CD1c-positive myeloid dendritic cell (primary cell): ENCODE data around the gene PTPN7.
"Not testable (repeated sequence)": the region's sequence is repeated elsewhere in the genome, so short reads cannot be mapped to it uniquely, and the experiment has no call there.

Source experiments
- DNase-seq: peaks from one replicate; pipeline ENCODE4 v3.0.0-alpha.2; 2016; ENCODE audit errors: extremely low spot score

The PTPN7 gene

DNA sequence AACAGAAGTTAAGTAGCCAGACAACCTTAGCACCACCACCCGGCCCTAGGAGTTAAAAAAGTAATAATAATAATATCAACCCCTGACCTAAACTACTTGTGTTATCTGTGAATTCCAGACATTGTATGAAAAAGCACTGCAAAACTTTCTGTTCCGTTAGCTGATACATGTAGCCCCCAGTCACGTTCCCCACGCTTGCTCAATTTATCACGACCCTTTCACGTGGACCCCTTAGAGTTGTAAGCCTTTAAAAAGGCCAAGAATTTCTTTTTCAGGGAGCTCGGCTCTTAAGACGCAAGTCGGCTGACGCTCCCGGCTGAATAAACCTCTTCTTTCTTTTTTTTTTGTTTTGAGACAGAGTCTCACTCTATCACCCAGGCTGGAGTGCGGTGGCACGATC, 6.7 kb upstream of the PTPN7 start:
- not testable (repeated sequence) for DNase-seq

DNA sequence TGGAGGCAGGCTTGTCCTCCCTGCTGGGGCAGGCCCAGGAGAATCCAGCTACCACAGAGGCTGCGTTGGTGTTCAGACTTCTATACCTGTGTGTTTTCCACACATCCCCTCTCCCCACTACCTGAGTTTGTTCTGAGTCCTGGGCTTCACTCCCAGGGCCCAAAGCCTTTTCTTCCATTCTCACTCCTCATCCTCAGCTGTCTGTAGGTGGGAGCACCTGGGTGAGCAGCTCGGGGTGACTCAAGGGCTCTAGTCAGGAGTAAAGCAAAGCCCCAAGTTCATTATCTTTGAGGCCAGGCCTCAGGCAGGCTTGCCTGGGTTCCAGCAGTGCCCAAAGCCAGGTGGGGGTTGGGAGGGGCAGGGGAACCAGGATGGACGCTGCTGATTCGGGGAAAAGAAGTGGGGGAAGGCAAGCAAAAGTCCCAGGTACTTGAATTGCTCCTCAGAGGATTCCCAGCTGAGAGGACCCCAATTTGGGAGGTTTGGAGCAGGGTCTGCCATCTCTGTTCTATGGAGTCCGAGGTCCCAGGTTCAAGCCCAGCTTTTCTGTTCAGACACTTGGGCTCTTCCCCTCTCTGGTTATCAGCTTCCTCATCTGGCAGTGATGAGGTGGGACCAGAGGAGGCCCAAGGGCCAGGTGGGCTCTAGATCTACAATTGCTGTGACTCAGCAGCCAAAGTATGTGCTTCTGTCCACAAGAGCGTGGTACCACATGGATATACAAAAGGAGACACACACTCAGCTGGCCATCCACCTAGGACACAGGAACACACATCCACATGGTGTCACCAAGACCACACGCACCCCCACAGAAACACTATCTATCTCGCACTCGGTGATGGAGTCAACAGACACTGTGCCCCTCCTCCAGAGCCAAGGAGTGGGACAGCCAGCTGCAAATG, 5.8 kb upstream of the PTPN7 start:
- DNase-seq, result no peak

DNA sequence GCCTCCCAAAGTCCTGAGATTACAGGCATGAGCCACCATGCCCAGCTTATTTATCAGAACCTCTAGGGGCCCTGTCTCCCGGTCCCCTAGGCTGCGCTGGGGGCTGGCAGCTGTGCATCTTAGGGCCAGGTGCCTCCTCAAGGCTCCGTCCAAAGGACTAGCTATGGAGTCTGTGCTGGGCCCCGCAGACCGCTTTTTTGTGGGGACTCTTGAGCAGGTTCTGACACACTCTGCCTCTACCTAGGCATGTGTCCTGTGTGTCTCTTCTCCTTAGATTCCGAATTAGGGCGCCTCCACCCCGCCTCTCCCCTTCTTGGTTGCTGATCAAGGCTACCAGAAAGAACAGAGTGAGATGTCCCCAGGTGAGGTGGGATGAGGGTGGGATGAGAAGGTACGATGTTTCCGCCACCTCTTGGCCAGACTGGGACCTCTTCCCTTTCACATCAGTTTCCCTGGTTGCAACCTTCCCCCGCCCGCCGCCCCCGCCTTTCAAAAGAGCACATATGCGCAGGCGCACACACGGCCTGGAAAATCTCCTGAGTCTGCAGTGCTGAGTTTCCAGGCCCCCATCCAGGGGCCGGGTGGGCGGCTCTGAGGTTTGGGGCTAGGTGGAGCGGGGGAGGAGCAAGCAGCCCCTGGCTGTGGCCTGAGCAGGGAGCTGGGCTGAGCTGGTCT, 5.0 kb upstream of the PTPN7 start:
- no peak for DNase-seq

DNA sequence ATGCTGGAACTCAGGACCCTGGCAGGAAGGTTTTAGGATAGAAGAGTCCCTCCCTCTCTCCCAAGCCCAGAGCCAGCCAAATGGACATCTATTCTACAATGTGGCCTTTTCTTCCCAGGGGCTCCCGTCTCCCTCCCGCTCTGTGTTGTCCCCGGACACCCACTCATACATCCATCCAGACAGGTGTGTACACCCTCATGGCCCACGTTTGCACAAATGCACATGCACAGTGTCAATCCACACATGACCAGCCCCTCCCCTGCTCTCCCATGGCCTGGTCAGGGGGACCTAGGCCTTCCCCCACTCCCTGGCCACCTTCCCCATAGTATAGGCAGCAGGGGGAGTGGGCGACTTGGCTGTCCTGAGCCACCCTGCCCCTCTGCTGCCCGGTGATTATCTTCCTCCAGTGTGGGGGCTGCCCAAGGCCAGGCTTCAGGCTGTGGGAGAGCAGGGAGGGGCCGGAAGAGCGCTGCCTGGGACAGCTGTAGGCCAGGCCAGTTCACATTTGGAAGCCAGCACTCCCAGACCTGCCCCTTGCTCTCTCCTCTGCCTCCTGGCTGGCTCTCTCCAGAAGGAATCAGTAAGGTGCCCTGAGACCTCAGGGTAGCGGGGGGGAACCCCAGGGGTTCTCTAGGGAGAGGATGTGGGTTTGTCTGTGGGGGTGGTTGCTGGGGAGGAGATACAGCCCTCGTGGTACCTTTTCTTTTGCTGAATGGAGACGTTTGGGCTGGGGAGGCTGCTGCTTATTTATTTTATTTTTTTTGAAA, 4.1 kb upstream of the PTPN7 start:
- DNase-seq, result peak; percentile 43

DNA sequence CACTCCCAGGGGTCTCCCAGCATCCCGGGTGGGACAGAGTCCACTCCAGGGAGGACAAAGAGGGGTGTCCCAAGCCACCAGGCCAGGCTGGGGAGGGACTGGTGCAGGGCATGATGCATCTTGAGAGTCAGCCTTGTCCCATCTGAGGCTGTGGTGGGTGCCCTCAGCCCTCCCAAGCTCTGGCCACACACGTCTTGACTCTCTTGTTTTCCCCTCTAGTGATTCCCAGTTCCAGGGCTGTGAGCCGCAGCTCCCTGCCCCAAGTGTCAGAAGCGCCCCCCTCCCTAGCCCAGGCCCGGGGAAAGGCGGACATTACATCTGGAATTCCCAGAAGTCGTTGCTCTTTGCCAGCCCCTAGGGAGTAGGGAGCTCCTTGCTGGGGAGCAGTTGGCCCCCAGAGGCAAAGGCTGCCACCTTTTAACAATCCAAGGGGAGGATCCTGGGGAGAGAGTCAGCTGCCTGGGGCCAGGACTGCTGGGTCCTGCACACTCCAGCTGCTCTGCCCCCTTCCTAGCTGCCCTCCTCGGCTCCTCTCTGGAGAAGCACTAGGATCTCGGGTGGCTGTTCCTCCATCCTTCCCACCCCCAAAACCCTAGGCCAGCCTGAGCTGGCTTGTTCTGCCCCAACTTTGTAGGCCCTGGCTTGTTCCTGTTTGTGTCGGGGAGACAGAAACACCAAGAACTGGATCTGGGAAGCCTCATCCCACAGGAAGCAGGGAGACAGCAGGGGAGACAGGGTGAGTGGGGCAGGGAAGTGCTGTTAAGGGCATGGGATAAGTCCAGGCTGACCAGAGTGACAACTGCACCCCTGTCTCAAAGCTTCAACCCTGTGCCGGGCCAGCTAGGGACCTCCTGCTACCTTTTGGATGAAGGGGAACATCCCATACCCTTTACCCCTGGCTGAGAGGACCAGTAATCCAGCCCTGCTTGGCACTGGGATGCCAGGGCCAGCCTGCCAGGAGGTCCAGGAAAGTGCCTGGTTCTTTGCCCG, 3.2 kb upstream of the PTPN7 start:
- DNase-seq, result no peak

DNA sequence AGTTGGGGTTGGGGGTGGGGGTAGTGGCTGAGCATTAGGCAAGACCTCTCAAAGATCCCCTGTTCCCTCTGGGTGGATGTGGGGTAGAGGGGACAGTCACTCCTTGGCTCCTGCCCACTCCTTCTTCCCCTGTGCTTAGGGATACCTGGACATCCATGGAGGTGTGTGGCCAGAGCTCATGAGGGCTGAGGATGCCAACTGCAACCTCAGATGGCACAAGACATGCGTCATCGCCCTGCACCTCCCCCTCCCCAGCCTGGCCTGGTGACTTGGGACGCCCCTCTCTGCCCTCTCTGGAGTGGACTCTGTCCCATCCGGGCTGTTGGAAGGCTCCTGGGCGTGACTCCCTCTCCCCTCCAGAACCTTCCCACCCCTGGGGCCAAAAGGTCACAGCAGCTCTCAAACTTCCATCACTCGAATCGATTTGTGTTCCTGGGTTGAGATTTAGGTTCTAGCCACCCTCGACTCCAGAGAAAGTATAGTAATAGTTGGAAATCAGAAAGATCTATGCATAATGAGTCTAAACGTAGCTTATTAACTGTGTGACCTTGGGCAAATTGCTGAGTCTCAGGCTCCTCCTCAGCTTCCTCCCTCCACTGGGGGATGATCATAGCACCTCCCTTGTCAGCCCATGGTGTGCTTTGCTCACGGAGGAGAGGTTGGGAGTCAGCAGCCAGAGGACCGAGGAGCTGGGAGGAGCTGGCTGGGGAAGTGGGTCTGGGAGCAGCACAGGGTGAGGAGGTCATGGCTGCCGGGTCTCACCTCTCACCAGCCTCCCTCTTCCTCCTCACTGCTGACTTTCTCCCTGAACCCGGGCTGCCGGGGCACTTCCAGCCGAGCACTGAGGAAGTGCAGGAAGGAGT, 2.2 kb upstream of the PTPN7 start:
- peak; percentile 72 for DNase-seq

DNA sequence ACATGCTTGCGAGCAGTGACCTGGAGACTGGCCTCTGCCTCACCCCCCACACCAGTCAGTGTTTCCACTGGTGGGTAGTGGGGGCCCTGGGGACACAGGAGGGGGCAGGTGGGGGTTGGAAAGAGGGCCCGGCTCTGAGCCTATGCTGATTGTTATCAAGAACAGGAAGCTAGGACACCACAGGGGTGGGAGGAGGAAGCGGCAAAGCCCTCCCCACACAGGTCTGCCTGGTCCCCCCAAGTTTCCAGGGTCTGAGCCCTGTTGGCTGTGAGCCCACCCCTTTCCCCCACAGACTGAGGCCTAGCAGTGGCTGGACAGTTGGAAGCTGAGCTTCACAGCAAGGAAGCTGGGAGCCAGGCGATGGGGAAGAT, 1.6 kb upstream of the PTPN7 start:
- DNase-seq, result peak; percentile 51

DNA sequence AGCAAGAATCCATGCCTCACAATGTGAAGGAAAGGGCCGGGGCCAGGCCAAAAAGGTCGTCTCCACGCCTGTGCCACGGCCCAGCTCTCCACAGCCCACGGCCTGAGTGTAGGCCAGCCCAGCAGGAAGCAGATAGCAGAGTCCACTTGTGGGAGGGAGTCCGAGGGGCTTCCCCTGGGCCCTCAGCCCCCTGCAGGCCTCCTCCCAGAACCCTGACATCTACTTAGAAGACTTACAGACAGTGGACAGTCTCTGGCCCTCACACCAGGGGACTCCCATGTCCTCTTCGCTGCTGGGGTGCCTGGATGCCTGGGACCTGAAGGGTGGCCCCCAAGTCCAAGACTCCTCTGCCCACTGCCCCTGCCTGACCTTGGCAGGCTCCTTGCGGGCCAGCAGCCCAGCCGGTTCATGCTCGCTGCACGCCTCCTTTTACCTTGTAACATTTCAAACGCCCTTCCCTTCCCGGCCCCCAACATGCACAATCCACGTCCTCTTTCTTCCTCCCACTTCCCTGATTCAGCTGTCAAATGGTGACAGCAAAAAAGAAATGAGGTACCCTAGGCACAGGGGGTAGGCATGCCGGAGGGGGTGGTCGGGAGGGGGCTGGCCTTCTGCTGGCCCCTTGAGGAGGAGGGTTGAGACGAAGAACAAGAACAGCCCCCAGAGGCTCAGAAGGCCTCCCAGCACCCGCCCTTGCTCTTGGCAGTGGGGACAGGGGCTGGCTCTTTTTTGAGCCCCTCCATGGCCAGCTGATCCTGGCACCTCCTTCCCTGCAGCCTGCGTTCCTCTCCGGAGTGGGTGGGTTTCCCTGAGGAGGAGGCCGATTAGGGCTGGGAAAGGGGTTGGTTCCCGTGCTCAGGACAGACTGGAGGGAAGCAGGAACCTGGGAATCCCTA, 997 bp upstream of the PTPN7 start:
- peak; percentile 64 for DNase-seq

DNA sequence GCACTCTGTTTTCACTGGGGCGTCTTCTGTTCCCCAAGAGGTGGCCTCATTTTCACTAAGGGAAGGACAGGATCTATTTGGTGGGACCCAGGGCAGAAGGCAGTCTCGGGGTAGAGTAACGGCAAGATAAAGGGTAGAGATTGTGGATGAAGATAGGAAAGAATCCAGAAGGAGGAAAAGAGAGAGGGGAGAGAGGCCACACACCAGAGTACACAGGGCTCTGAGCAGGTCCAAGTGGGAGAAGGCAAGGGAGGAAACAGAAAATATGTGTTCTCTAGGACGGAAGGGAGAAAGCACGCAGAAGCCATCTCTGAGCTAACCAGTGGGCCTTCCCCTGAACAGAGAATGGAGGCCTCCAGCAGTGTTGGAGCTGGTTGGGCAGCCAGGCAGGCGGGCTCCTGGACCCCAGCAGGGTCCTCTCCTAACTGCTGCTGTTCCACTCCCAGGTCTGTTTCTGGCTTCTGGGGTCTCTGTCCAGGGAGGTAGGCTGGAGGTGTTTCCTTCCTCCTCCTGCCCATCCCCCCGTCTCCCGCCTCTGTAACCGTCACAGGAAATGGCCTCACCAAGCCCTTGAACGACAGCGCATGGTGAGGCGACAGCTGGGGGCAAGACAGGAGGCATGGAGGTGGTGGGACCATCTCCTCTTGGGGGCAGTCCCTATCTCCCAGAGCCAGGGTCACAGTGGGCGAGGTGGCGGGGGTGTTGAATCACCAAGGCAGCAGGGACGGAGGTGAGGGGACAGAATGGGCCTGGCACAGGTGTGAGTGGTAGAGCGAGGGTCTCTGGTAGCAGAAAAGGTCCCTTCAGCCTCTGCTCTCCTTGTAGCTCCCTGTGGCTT, 649 bp downstream of the PTPN7 start:
- peak; percentile 12 for DNase-seq

DNA sequence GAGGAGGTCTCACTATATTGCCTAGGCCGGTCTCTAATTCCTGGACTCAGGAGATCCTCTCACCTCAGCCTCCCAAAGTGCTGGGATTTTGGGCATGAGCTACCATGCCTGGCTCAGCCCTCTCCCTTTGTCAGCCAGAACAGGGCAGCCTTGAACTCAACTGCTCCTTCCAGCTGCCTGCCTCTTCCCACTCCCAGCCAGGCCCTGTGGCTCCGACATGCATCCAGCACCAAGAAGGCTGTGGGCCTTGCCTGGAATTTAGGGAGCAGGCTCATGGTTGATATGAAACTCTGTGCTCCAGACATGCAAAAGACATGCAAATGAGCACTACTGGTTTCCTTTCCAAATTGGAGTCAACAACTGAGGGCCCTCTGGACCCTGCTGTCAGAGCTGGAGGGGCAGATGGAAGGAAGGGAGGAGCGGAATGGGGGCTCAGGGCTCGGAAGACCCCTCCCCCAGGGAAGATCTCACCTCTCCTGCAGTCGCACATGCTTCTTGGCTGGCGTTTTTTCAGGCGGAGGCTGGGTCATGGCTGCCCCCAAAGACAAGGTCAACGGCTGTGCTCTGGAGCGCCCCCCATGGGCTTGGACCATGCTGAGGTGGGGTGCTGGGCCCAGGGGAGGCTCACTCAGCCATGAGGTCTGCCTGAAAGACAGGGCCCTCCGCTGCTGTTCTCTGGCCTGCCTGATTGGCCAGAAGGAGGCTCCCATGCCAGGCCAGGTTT, 1.4 kb downstream of the PTPN7 start:
- no peak for DNase-seq

DNA sequence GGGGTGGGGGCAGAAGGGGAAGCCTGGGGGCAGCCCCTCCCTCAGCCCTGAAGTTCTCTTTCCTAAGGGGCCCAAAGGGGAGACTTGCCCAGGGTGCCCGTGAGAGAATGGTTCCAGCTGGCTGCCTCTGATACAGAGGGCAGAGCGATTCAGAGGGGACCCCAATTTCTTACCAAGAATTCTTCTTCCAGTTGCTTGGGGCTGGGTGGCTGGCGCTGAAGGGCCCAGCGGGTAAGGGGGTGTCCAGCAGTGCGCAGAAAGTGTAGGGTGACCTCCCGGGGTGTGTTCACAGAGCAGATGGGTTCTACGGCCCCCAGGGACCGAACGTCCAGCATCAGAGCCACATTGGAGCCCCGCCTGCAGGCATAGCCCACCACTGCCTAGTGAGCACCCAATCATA, 2.5 kb downstream of the PTPN7 start:
- no peak for DNase-seq

DNA sequence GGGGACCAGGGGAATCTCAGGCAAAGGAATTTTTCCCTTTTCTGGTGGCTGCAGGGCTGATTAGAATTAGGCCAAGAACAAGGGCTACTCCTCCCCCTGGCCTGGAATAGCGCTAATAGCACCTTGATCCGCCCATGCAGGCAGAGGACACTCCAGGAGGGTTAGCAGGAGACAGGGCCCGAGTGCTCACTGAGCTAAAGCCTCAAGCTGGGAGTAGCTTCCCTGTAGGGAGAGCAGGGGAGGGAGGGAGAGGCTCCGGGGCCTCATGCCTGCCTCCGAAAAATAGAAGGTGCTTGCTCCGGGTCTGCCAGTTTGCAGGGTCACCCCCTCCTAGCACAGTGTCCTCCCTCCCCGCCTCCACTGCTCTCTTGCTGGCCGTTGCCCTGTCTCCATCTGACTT, 3.8 kb downstream of the PTPN7 start:
- DNase-seq, result no peak

DNA sequence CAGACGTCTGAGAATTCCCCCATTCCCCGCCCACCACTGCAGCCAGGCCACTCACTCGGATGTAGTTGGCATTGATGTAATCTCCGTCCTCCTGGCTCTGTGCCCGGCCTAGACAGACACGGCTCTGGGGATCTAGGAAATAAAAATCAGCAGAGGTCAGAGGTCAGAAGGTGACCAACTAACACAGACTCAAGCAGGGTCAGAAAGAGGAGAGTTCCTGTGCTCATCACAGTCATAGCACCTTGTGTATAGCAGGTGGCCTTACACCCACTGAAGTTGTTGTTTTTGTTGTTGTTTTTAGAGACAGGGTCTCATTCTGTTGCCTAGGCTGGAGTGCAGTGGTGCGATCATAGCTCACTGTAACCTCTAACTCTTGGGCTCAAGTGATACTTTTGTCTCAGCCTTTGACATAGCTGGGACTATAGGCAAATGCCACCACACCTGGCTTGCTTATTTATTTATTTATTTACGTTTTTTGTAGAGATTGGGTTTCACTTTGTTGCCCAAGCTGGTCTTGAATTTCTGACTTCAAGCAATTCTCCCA, 4.9 kb downstream of the PTPN7 start:
- DNase-seq, result peak; percentile 77

DNA sequence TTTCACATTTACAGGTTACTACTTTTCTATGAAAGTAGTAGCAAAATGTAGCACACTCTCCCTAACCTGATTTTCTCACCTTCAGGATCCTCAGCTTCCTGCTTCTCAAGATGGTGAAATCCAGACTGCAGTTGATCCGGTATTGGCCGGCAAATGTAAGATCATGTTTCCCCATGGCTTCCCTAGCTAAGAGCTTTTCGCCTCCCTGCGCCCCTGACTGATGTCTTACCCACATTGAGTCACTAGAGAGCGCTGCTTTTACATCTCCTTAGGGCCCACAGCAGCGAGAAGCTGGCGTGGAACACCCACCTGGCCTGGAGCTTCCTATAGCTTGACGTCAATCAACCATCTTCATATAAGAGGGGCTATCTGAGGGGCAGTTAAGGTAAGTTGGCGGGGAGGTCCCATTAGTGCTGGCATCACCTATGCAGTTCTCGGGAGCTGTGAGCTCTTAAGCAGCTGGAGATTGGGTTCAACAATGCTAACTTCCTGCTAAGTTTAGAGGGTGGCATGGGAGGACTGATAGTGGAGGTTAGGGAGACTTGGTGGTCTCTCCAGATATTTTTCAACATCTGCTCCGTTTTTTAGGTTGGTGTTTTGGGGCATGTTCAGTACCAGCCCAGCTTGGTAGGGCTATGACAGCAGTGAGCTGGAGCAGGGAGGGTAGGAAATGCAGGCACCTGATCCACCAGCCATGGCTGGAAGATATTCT, 5.5 kb downstream of the PTPN7 start:
- peak; percentile 55 for DNase-seq

DNA sequence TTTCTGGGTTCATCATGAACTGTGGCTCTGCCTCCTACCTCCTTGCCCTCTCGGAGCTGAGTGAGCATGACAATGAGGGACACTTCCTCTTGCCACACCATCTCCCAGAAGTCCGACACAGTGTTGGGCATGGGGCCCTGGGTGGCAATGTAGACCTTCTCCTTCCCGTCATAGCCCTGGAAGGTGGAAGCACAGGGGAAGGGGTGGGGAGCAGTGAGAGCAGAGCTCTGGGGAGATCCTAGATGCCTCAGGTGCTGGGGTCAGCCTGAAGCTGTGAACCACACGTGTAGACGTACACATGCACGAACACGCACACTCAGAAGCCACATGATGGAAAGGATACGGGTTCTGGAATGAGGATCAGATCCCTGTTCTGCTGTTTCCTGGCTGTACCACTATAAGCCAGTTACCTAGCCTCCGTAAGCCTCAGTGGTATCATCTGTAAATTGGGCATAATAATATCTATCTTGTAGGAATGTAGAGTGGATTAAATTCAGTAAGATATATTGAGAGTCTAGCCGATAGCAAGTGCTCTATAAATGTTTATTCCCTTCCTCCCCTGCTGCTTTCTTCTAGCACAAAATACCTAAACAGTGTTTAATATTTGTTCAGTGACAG, 6.1 kb downstream of the PTPN7 start:
- DNase-seq, result no peak

DNA sequence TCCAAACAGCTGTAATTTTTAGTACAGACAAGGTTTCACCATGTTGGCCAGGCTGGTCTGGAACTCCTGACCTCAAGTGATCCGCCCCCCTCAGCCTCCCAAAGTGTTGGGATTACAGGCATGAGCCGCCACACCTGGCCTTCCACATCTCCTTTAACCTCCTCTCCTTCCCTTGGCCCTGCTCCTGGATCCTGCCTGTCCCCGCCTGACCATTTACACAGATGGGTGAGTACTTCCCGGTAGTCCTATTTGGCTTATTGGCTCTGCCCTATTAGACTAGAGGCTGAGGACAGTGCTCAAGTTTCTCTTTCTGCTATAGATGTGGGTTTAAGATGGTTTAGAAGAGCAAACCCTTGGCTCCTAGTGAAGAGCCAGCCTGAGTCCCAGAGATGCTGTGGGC, 7.1 kb downstream of the PTPN7 start:
- no peak for DNase-seq
